K562 (cell line): Measurements from ENCODE around the gene SUPT20H.

Experiments used
- ASH1L ChIP-seq: fragments of 450-650 bp; IDR thresholded peaks from 2 replicates; pipeline ENCODE4 v1.6.1; 2018; ENCODE audit warnings: borderline replicate concordance, mild to moderate bottlenecking, low read depth; ENCODE audit not compliant: partially characterized antibody
- ATF6 ChIP-seq: sonication (generic); formaldehyde crosslinking; IDR thresholded peaks from 2 replicates; pipeline ENCODE4 v1.4.0; 2020; ENCODE audit warnings: mild to moderate bottlenecking, missing genetic modification reagents
- CTBP1 ChIP-seq: fragments of 450-650 bp; IDR thresholded peaks from 2 replicates; pipeline ENCODE4 v1.6.1; 2016; ENCODE audit warnings: borderline replicate concordance
- CTCF ChIP-seq, 3 experiments: IDR thresholded peaks in 2 of 3; conservative IDR thresholded peaks in 1 of 3; 2 replicates each; pipeline ENCODE4 v1.5.1; 2011 to 2012; ENCODE audit warnings: low read length in 3 of 3, mild to moderate bottlenecking in 3 of 3, control low read depth in 2 of 3, improper control_type of control experiment in 1 of 3, inconsistent platforms in 1 of 3, low read depth in 1 of 3, mixed read lengths in 1 of 3, moderate library complexity in 1 of 3; ENCODE audit not compliant: insufficient read depth in 2 of 3
- FOS ChIP-seq: IDR thresholded peaks from 3 replicates; pipeline ENCODE4 v1.6.1; 2011; ENCODE audit not compliant: insufficient read length; ENCODE audit errors: extremely low read depth
- USF1 ChIP-seq: sonication (generic); formaldehyde crosslinking; IDR thresholded peaks from 2 replicates; pipeline ENCODE4 v1.9.0; 2022; ENCODE audit warnings: mild to moderate bottlenecking, missing genetic modification reagents
- ZBTB33 ChIP-seq: sonication (generic); formaldehyde crosslinking; IDR thresholded peaks from 2 replicates; pipeline ENCODE4 v1.8.1; 2023; ENCODE audit warnings: mild to moderate bottlenecking, missing genetic modification reagents
- ZNF408 ChIP-seq: fragments of 250-450 bp; sonication (Bioruptor Pico); IDR thresholded peaks from 2 replicates; pipeline ENCODE4 v1.4.0; 2020; ENCODE audit warnings: low read depth, mild to moderate bottlenecking, moderate library complexity

- TF ChIP-seq USF1 (CRISPR knock-in tag) (no peak), ZNF408 (CRISPR knock-in tag) (no peak), ZBTB33 (CRISPR knock-in tag) (no peak), ASH1L (no peak), CTBP1 (no peak), CTCF (IDR thresholded peaks at IDR 0.05 in 2 of 3, conservative IDR thresholded peaks at IDR 0.05 in 1 of 3; ENCODE audit: insufficient read depth in 2 of 3, low read depth in 1 of 3, low read length in 3 of 3) (no peak), ATF6 (CRISPR knock-in tag) (no peak), FOS (no peak)
These were observed 31.4 kb upstream of the SUPT20H start for GRCh38 chr13:37090912-37091311.
